ENCODE results near the gene RPL12. TPM values are rescaled to one million over a fixed set of nuclear protein-coding genes. Genes with fewer than 3 reads are reported as not detected.

Gene RPL12
- total and polyA plus RNA-seq, 9 of the 15 experiments (the other 6 are each of a cell fraction or from before 2014, with no cell fraction given) = 1,614 to 4,558 (median 2,531) TPM

DNA sequence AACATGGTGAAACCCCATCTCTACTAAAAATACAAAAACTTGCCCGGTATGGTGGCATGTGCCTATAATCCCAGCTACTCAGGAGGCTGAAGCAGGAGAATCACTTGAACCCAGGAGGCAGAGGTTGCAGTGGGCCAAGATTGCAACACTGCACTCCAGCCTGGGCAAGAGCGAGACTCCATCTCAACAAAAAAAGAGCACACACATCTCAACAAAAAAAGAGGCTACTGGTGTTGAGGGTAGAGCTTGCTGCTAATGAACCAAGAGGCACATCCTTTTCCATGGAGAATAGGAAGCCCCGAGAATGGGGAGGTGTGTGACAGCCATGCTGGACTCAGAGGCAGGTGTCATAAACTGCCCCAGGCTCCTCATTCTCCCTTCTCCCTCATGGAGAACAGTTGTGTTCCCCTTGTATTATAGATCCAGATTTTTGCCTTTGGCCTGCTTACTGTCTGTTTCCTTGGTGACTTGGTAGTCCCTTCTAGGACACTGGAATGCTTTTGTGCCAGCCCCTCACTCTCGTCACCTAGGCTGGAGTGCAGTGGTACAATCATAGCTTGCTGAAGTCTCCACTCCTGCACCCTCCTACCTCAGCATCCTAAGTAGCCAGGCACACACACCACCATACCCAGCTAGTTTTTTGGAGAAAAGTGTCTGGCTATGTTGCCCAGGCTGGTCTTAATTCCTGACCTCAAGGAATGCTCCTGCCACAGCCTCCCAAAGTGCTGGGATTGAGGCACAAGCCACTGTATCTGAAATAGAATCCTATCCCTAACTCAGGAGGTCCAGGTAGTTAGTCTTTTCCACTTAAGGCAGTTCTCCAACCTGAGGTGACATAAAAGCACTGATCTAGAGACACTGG is 5.1 kb downstream of the RPL12 start (continued):
- TF ChIP-seq, protein P1, sequence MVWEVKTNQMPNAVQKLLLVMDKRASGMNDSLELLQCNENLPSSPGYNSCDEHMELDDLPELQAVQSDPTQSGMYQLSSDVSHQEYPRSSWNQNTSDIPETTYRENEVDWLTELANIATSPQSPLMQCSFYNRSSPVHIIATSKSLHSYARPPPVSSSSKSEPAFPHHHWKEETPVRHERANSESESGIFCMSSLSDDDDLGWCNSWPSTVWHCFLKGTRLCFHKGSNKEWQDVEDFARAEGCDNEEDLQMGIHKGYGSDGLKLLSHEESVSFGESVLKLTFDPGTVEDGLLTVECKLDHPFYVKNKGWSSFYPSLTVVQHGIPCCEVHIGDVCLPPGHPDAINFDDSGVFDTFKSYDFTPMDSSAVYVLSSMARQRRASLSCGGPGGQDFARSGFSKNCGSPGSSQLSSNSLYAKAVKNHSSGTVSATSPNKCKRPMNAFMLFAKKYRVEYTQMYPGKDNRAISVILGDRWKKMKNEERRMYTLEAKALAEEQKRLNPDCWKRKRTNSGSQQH (CRISPR knock-in tag; IDR thresholded peaks at IDR 0.05) = peak; percentile 18; the same call in 1 of the 2 replicates
- no peak for TF ChIP-seq MTF1 (CRISPR knock-in tag; IDR thresholded peaks at IDR 0.05; ENCODE audit: borderline replicate concordance)
- peak; percentile 54; the same call in 1 of the 2 replicates for TF ChIP-seq ZNF586 (CRISPR knock-in tag; conservative IDR thresholded peaks at IDR 0.05)
- no peak for TF ChIP-seq DEAF1 (CRISPR knock-in tag; IDR thresholded peaks at IDR 0.05)
- 0 out of 2 replicates have a peak, but pooled peaks have one; percentile 13 for TF ChIP-seq BCOR (IDR thresholded peaks at IDR 0.05)
- TF ChIP-seq ZNF407 (IDR thresholded peaks at IDR 0.05; ENCODE audit: low read depth) = no peak
- TF ChIP-seq POLR2A (conservative IDR thresholded peaks at IDR 0.05) = peak; percentile 86
- TF ChIP-seq ZNF780A (CRISPR knock-in tag; IDR thresholded peaks at IDR 0.05) = no peak
- TF ChIP-seq MYNN (IDR thresholded peaks at IDR 0.05) = peak; percentile 59
- TF ChIP-seq MYNN (CRISPR knock-in tag; IDR thresholded peaks at IDR 0.05) = no peak
- TF ChIP-seq TAF1 (IDR thresholded peaks at IDR 0.05; ENCODE audit: control insufficient read depth, extremely low read depth, insufficient read depth, low read length, severe bottlenecking) = peak; percentile 39
- TF ChIP-seq, protein P2, sequence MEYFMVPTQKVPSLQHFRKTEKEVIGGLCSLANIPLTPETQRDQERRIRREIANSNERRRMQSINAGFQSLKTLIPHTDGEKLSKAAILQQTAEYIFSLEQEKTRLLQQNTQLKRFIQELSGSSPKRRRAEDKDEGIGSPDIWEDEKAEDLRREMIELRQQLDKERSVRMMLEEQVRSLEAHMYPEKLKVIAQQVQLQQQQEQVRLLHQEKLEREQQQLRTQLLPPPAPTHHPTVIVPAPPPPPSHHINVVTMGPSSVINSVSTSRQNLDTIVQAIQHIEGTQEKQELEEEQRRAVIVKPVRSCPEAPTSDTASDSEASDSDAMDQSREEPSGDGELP (CRISPR knock-in tag; IDR thresholded peaks at IDR 0.05; ENCODE audit: borderline replicate concordance) = no peak
- TF ChIP-seq ZBED1 (IDR thresholded peaks at IDR 0.05) = 0 out of 2 replicates have a peak, but pooled peaks have one; percentile 26
- no peak for TF ChIP-seq ZNF146 (CRISPR knock-in tag; IDR thresholded peaks at IDR 0.05; ENCODE audit: unreplicated experiment)
- TF ChIP-seq CBX1 (IDR thresholded peaks at IDR 0.05; ENCODE audit: low read depth) = 0 out of 2 replicates have a peak, but pooled peaks have one; percentile 5
- TF ChIP-seq NFIC (IDR thresholded peaks at IDR 0.05) = no peak
- TF ChIP-seq ZC3H11A (IDR thresholded peaks at IDR 0.05; ENCODE audit: low read depth, low read length) = no peak

All from K562 (cell line).